NCI-H2227 (cell line): ENCODE results near the gene TIRAP.

Experiments used
- DNase-seq: peaks from one replicate; lab custom pipeline; 2025; ENCODE audit not compliant: unreplicated experiment; lab: John Stamatoyannopoulos, UW

TIRAP gene

GRCh38 chr11:126318574-126319373, 35.9 kb downstream of the TIRAP start:
- no peak for DNase-seq

GRCh38 chr11:126319374-126319740, 36.5 kb downstream of the TIRAP start:
- no peak for DNase-seq

DNA sequence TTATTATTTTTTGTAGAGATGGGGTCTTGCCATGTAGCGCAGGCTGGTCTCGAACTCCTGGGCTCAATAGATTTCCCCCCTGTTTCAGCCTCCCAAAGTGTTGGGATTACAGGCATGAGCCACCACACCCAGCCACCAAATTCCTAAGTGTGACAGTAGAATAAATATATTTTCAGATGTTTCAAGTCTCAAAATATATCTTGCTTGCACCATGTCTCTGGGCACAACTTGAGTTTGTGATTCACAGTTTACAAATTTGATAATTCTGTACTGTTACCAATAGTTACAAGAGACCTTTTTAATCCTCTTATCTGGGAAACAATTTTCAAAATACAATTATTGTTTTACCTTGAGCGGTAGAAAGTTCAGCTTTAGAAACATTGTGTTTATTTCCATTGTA, 40.1 kb downstream of the TIRAP start:
- no peak for DNase-seq

DNA sequence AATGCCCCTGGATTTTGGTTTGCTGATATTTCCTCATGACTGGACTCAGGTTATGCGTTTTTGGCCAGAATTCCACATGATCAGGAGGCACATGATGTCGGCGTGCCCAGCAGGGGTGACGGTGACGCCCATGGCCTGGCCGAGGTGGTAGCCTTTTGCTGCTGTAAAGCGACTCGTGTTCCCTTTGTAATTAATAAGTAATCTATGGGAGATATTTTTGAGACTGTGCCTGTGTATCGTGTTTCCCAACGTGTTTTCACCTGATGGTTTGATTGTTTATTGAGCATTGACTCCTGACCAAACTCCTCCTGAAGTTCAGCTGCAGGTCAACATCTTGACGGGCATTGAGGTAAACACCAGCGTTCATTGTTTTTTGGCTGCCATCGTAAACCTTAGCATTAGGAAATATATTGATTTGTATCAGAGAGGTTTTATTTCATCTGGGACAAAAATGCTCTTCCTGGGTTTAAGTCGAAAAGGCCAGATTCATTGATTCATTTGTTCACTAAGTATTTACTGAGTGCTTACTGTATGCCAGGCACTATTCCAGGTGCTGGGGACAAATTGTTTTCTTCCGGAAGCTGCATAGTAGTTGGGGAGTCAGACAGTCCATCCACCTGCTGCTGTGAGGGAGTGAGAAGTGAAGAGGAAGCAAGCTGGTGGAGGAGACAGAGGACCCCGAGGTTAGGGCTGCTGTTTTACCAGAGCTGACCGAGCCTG, 44.5 kb downstream of the TIRAP start:
- DNase-seq: no peak

DNA sequence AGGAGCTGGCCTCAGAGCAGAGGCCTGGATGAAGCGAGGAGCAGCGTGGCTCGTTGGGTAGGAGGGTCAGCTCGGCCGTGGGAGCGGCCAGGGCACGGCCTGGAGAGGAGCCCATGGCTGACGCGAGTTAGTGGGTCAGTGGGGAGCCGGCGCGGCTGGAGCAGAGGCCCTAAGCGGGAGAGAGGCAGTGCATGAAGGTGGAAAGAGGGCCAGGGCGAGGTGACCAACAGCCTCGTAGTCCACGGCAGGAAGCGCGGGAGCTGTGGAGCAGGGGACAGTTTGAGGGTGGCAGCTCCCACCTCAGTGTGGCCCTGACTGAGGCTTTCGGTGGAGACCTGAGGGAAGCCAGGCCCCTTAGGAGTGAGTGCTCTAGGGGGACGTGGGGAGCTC, 45.1 kb downstream of the TIRAP start:
- no peak for DNase-seq

DNA sequence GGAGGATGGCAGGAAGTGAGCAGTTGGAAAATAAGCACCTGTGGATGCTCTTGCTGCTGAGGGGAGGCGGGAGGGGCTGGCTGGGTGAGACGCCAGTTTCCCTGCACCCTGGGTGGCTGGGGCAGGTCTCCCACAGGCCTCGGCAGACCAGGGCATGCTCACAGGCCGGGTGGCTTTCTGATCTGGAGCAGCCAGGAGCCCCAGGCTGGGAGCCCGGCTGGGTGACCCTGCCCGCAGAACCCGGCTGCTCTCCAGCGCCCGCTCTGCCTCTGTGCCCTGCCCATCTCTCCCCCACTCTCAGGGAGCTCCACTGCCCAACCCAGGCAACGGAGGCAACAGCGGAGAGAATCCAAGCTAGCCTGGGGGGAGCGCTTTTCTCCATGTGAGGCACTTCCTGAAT, 45.6 kb downstream of the TIRAP start:
- DNase-seq: no peak

DNA sequence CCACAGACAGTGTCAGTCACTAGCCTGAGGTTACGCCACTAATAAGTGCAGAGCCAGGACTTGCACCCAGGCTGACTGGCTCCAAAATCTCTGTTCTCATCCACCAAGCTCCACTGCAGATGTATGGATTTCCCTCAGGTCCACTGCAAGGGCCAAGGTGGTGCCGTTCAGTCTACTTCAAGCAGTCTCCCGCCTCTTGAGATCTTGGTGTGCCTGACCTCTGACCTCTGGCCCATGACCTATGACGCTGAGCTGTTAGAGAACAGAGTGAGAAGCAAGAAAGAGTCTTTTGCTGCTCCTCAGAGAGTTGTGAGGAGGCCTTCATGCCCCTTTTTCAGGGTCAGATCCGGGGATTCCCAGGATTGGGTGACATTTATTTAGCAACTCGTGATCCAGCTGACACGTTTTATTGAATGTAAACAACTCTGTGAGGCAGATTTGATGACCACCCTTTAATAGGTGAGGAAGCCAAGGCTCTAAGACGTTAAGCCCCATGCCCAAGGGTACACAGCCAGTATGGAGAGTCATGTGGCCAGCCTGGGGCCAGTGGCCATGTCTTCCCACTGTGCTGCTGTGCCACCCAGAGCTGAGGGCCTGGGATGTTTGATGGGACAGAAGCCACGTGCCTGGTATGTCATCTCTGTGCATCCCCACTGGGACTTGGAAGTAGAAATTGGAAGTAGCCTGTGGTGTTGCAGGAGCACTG, 46.2 kb downstream of the TIRAP start:
- no peak for DNase-seq

DNA sequence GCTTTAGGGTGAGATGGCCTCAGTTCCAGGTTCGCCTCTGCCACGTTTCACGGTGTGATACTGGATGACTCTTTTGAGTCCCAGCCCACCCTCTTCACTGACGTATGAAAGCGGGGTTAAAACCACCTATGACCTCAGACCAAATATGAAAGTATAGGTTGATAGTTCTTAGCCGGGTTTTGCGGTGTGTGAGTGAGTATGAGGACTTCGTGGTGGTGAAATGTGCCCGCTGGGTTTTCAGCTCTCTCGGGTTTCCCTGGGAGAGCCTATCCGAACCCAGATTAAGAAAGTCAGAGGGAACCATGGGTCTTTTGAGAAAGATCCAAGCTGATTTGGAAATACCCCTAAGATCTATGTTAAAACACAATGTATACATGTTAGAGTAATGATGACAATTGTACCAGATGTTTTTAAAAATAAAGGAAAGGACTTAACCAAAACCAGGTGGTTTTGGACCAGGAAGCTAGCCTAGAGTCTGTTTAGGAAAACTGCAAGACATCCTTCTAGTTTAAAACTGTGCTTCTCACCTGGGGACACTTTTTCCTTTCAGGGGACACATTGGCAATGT, 46.8 kb downstream of the TIRAP start:
- no peak for DNase-seq

DNA sequence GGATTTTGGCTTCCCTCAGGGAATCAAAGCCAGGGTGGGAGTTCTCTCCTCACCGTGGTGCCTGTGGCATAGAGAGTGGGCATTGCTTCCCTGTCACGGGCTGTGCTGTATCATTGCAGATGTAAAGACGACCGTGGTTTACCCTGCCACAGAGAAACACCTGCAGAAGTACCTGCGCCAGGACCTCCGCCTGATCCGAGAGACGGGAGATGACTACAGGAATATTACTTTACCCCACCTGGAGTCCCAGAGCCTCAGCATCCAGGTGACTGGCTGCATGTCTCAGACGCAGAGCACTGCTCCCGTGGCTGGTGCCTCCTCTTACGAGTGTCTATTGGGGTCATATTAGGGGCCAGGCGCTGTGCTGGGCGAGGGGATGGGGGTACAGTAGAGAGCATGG, 48.4 kb downstream of the TIRAP start:
- no peak for DNase-seq

DNA sequence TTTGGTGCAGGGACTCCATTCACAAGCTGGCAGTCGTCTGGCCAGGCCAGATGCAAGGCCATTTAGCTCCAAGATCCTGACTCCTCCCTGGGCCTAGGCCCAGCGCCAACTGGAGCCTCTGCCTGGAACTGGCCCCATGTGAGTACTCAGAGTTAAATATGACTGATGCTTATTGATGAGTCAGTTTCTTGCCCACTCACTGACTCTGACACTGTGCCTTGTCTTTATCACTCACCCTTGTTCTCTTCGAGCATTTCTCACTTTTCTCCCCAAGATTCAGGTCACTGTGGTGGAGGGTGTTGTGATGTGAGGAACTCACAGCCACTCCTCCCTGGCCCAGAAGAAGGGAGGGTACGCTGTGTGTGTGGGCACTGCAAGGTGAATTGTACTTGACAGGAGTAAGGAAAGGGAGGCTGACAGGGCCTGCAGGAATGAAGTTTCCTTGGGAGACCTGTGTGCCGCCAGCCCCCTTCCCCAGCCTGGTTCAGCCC, 49.4 kb downstream of the TIRAP start:
- no peak for DNase-seq

GRCh38 chr11:126333142-126333541, 50.2 kb downstream of the TIRAP start:
- no peak for DNase-seq

GRCh38 chr11:126334659-126335462, 52.0 kb downstream of the TIRAP start:
- DNase-seq: no peak

- no peak for DNase-seq
Observed at GRCh38 chr11:126335463-126335760, 52.5 kb downstream of the TIRAP start.

DNA sequence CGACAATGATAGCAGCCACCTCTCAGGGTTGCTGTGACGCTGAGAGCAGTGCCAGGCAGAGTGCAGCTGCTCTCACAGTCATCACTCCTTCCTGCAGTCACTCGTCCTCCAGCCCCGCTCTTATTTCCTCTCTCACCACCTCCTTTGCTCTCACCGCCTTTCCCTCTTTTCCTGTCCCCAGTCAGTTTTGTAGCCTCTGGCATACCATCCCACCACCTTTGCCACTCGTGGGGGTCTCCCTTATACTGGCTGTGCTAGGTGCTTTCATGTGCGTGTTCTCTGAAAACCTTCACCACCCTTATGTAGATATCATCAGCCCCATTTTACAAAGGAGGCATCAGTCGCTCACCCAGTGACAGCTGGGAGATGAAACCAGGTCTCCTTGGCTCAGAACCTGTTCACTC, 53.2 kb downstream of the TIRAP start:
- DNase-seq: no peak

GRCh38 chr11:126336671-126337101, 53.8 kb downstream of the TIRAP start:
- DNase-seq: no peak

- no peak for DNase-seq
Observed at GRCh38 chr11:126337126-126337473, 54.2 kb downstream of the TIRAP start.

DNA sequence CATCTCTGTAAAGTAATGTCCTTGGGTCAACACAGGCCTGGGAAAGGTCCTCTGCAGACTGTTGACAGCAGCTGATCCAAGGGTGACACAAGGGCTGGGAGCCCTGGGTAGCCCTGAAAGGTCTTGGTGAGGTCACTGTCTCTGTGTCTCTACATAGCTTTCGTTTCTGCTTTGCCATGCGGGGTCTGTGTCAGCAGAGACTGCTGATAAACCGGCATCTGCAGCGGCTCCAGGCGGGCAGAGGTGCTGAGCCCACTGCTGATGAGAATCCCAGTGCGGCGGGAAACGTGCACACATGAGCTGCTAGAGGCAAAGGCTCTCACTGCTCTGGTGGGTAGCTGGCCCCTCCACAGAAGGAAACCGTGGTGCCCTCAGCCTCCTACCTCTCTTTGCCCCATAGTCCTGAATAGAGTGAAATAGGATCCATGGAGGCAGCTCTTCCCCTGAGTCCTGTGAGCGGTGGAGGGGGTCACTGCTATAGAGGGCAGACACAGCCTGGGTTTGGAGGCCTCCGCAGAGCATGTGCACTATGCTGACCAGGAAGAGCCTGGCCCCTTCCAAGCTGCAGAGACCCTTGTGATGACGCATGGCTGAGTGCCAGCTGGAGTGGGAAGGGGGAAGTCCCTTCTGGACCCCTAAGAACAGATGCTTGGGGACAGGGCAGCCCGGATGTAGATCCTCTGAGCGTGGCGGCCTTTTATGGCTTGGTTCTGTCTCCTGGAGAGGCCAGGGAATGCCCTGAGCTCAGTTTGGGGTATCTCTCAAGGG, 54.8 kb downstream of the TIRAP start:
- no peak for DNase-seq

DNA sequence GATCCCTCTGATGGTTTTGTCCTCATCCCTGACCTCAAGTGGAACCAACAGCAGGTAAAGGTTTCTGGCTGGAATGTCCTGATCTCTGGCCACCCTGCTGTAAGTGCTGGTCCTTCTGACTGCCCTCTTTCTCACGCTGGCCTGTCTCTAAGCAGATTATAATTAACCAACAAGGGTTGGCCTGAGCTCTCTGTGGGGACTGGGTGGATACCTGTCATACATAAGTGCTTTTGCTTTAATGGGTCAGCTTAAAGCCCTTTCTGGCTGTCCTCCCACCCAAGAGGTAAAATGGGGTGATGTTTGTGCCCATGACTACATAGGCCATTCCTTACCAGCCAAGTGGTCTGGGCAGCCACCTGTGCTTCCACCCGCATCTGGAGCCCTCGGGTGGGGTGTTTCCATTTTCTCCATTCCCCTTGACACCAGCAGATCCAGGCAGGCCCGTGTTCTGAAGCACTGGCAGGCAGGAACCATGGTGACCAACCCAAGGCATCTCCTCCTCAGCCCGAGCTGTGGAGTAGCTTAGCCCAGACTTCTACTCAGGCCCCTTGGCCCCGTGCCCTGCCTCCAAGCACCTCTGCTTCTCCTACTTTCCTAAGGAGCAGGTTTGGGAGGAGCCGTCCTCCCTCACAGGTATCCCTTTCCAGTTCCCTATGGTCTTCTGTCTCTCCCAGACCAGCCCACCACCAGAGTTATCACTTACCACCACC, 55.6 kb downstream of the TIRAP start:
- DNase-seq: no peak

DNA sequence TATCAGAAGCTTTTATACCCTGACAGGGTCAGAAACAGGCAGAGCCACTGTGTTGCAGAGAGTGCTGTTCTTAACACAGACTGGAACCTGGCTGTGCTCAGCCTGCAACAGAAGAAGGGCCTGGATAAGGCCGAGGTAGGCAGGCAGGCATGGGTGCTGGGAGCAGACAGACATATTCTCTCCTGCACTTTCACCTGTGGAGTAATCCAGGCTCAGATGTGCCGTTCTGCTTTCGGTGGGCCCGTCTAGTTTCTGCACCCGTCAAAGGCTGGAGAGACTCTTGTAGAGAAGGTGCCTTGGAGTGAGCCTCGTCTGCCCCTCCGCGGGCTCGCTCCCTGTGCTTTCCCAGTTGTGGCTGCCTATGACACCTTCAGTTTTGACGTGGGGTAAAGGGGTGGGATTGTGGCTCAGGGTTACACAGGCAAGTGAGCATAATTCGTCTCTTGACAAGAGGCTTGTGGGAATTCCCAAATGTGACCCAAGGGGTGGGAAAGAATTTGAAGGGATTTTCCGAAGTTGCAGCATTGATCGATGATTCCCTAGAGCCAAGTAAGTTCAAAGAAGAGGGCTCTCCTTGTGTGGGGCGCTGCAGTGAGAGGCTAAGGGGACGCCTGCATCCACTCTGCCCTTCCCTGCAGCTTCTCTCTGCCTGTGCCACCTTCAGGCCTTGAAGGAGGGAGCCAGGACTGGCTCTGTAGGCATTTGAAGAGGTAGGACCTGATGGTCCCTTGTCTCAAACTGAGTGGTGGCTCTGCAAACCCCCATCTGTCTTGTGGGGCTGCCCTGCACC, 56.4 kb downstream of the TIRAP start:
- no peak for DNase-seq
